Uterus (tissue), 4 donors: Measurements from ENCODE around the gene ECSIT. TPM values are rescaled to one million over a fixed set of nuclear protein-coding genes. Genes with fewer than 3 reads are reported as not detected.
"Not testable (repeated sequence)": the region's sequence is repeated elsewhere in the genome, so short reads cannot be mapped to it uniquely, and the experiment has no call there.

Source experiments
- DNase-seq, 2 donors: peaks; one replicate each; pipeline ENCODE4 v3.0.0-alpha.2; 2019 to 2020
- H3K27ac ChIP-seq, 2 donors: fragments of 200-600 bp; sonication (generic); 1 replicate in 1 of 2; 2 replicates in 1 of 2; pipeline ENCODE4 v1.5.1; 2016 to 2018
- H3K27me3 ChIP-seq, 2 donors: fragments of 200-600 bp; sonication (generic); one replicate each; pipeline ENCODE4 v1.5.1; 2018 to 2019; ENCODE audit warnings: control low read depth in 1 of 2
- H3K36me3 ChIP-seq, 2 donors: fragments of 200-600 bp; sonication (generic); one replicate each; pipeline ENCODE4 v1.5.1; 2019; ENCODE audit warnings: control low read depth in 1 of 2
- H3K4me1 ChIP-seq, 2 donors: fragments of 200-600 bp; sonication (generic); one replicate each; pipeline ENCODE4 v1.5.1; 2018 to 2019; ENCODE audit warnings: control low read depth in 1 of 2
- H3K4me3 ChIP-seq, 2 donors: fragments of 200-600 bp; sonication (generic); 1 replicate in 1 of 2; 2 replicates in 1 of 2; pipeline ENCODE4 v1.5.1; 2018 to 2019; ENCODE audit warnings: mild to moderate bottlenecking in 1 of 2
- H3K9me3 ChIP-seq, 2 donors: fragments of 200-600 bp; sonication (generic); one replicate each; pipeline ENCODE4 v1.5.1; 2019; ENCODE audit warnings: control low read depth in 1 of 2
- CTCF ChIP-seq, 4 experiments: fragments of 200-600 bp in 2 of 4; fragments of 450-650 bp in 2 of 4; sonication (generic) in 2 of 4; IDR thresholded peaks; one replicate each; pipeline ENCODE4 v1.5.1; 2016 to 2019; ENCODE audit warnings: antibody characterized with exemption in 4 of 4, mild to moderate bottlenecking in 2 of 4, moderate library complexity in 1 of 4
- POLR2A ChIP-seq, 2 donors: fragments of 450-650 bp; IDR thresholded peaks; one replicate each; pipeline ENCODE4 v1.6.1; 2016; ENCODE audit warnings: antibody characterized with exemption in 2 of 2, mild to moderate bottlenecking in 1 of 2, moderate library complexity in 1 of 2
- intact Hi-C: fragments of 100-400 bp; cut with DNase I; formaldehyde crosslinking; loops from one replicate; pipeline ENCODE4 v1.15.1; 2023; ENCODE audit warnings: low total_unique reads
- total RNA-seq, 4 donors: library from RNA; depleted of rRNA in 3 of 4; stranded (reverse); fragments of >200 nt in 3 of 4; gene quantifications; one replicate each; pipeline versions ENCODE4 v1.1.0 to v1.2.4, GENCODE V29; 2014 to 2023
- donor health status: DM: yes; HTN: yes; CAD: no.

Gene ECSIT
- total RNA-seq, 4 donors from 2014 or later = 44.6 to 138 (median 58.2) TPM

DNA sequence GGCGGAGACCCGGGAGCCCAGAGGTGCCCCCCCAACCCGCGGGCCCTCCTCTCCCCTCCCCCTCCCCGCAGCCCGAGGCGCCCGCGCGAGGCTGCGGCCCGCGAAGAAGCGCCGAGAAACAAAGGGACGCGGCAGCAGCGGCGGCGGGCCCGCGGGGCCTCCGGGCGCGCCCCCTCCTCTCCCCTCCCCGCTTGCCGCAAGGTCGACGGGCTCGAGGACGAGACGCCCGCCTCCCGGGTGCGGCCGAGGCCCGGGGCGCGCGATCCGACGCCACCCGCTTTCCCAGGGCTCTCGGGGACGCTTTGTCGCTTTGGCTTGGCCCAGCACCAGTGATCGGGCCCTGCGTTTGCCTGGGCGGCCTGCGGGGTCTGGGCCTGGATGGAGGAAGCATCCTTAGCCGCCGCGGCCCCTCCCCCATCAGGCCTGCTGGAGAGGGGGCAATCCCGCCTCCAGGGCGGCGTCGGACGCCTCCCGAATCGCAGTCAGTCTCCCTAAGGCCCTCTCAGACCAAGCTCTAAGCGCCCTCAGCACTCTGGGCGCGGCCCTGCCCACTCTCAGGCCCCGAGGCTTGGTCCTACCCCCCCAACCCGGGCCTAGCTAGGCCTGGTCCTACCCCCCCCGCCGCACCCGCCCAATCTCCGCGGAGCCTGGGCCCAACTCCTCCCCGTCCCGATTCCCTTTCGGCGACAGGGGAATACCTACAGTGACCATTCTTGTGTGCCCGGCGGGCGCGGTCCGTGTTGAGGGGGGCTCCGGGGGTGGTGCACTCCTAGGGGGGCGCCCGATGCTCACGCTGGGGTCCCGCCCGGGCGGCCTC, 48.8 kb downstream of the ECSIT start:
- no peak overlapping the region for H3K4me3 ChIP-seq
- H3K36me3 ChIP-seq = no peaks in the 10 kb centered on the region
- TF ChIP-seq POLR2A (IDR thresholded peaks at IDR 0.05) (no peak), CTCF (IDR thresholded peaks at IDR 0.05) (no peak)
- H3K27ac ChIP-seq = no peak overlapping the region
- no peaks in the 10 kb centered on the region for H3K9me3 ChIP-seq
- intact Hi-C loops = loop anchor here (10.0 kb wide), 1 partner anchor 105 kb away; no protein-coding TSS in a partner anchor
- DNase-seq = no peak
- peaks cover 21 to 45% of the 10 kb centered on the region in 2 donors for H3K27me3 ChIP-seq
- H3K4me1 ChIP-seq = peaks cover 0 to 28% of the 10 kb centered on the region in 2 donors

DNA sequence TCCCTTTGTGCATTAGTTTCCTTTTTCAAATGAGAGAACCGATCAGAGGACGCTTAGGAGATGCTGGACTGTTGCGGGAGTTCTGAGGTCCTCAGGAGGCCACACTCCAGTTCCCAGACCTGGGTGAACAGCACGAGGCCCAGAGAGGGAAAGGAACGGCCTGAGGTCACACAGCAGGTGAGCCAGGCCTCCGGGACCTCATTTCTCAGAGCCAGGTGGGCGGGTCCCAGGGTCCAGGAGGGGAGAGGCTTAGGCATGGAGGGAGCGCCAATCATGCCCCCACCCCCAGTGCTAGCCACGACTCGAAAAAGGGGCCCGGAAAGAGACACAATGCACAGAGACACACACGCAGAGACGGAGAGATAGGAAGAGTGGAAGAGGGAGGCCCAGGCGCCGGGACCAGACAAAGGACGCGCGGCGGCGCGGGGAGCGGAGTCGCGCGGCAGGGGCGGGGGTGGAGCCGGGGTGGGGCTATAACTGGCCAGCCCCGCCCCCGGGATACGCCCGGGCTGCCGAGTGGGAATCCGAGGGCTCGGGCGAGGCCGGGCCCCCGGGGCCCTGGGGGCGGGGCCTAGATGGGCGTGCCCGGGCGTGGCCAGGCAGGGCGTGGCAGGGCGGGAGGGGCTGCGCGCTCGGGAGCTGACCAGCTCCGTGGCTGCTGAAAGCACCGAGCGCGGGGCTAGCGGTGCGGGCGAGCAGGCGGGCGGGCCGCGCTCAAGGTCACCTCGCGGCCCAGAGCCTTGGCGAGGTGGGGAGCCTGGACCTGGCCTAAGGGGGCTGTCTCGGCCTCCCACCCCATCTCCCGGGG, 49.6 kb downstream of the ECSIT start:
- Histone ChIP-seq H3K27ac (no peak overlapping the region), H3K9me3 (no peaks in the 10 kb centered on the region), H3K4me1 (peaks cover 0 to 28% of the 10 kb centered on the region in 2 donors), H3K27me3 (peaks cover 21 to 45% of the 10 kb centered on the region in 2 donors), H3K36me3 (no peaks in the 10 kb centered on the region), H3K4me3 (no peak overlapping the region)
- no peak for DNase-seq
- TF ChIP-seq CTCF (IDR thresholded peaks at IDR 0.05) (no peak), POLR2A (IDR thresholded peaks at IDR 0.05) (no peak)
- intact Hi-C loops = no loop called here

DNA sequence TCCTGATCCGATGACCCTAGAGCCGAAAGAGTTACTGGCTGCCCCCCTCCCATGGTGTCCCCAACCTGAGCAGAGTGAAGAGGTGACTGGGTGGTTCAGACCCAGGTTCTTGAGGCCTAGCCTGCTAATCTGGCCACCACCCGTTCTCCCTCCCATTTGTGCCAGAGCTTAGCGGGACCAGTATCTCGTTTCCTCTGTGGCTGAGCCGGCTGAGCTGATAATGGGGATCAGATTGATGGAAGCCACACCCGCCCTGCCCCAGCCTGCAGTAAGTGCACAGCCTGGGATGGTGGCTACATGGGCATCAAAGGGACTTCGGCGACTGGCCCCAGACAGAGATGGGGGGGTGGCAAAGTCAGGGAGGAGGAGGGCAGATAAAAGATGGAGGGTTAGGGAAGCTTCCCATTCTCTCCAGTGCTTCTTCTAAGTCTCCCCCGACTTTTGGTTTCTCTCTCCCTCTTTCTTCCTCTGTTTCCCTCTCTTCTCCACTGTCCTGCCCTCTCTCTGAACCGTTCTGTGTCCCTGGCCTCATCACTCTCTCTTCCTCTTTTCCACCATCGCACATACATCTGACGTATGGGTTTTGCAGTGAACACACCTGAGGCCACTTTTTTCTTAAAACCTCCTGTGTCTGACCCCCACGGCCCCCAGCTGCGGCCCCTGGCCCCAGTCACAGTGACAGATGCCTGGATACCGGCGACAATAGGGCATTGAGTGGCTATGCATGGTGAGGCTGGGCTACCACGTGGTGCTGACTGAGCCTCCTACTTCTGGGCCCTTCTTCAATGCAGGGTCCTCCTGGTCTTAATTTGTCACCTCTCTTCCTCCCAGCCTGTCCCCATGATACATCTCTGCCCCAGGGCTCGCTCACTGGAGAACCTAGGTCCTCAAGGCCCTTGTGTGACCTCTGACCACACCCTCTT, 50.5 kb downstream of the ECSIT start:
- intact Hi-C loops = no loop called here
- H3K27ac ChIP-seq = no peak overlapping the region
- TF ChIP-seq POLR2A (IDR thresholded peaks at IDR 0.05) (no peak), CTCF (IDR thresholded peaks at IDR 0.05) (no peak)
- H3K27me3 ChIP-seq = peaks cover 21 to 41% of the 10 kb centered on the region in 2 donors
- H3K4me3 ChIP-seq = no peak overlapping the region
- no peaks in the 10 kb centered on the region for H3K9me3 ChIP-seq
- peaks cover 0 to 28% of the 10 kb centered on the region in 2 donors for H3K4me1 ChIP-seq
- no peak for DNase-seq
- H3K36me3 ChIP-seq = no peaks in the 10 kb centered on the region

DNA sequence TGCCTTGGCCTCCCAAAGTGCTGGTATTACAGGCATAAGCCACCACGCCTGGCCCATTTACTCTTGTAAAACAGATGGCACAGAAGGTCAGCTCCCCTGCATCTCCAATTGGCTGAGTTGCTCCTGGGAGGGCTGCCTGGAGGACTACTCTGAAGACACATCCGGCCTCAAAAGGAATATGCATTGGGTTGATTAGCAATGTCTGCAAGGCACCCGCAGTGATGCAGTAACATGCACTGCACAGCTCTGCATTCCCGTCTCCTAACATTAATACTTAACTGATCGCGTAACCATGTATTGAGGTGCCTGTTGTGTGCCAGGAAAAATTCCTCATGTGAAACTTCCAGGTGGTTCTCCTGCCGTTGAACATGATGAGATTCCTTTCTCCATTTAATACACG, 53.1 kb downstream of the ECSIT start:
- intact Hi-C loops = no loop called here
- no peaks in the 10 kb centered on the region for H3K36me3 ChIP-seq
- no peaks in the 10 kb centered on the region for H3K9me3 ChIP-seq
- TF ChIP-seq POLR2A (IDR thresholded peaks at IDR 0.05) = no peak
- no peak for TF ChIP-seq CTCF (IDR thresholded peaks at IDR 0.05)
- no peak overlapping the region for H3K27ac ChIP-seq
- no peak for DNase-seq
- H3K4me3 ChIP-seq = no peak overlapping the region
- H3K4me1 ChIP-seq = peaks cover 0 to 15% of the 10 kb centered on the region in 2 donors
- H3K27me3 ChIP-seq = peaks cover 7 to 16% of the 10 kb centered on the region in 2 donors

DNA sequence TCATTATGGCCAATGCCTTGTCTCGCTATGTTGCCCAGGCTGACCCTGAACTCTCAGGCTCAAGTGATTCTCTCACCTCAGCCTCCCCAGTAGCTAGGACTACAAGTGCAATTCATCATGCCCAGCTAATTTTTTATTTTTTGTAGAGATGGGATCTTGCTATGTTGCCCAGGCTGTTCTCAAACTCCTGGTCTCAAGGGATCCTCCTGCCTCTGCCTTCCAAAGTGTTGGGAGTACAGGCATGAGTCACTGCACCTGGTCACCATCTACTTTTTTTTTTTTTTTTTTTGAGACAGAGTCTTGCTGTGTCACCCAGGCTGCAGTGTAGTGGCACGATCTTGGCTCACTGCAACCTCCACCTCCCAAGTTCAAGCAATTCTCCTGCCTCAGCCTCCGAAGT, 53.6 kb downstream of the ECSIT start:
- Histone ChIP-seq H3K4me1 (peaks cover 0 to 11% of the 10 kb centered on the region in 2 donors), H3K27me3 (peaks cover 5 to 10% of the 10 kb centered on the region in 2 donors)
- H3K4me3 ChIP-seq, H3K9me3 ChIP-seq, DNase-seq, intact Hi-C loops, H3K36me3 ChIP-seq, H3K27ac ChIP-seq: not testable (repeated sequence)
